ENCODE results near the gene FBXL17. TPM values are rescaled to one million over a fixed set of nuclear protein-coding genes. Genes with fewer than 3 reads are reported as not detected.

FBXL17 gene
- total RNA-seq, 1 donor from 2014 or later = 7.0 TPM

GRCh38 chr5:107900721-107901120, 481.2 kb downstream of the FBXL17 start:
- no peaks in the 10 kb centered on the region for H3K4me1 Mint-ChIP-seq (ENCODE audit: low read depth)
- intact Hi-C loops (cut with micrococcal nuclease) = no loop called here
- DNase-seq (ENCODE audit: low spot score) = no peak
- H3K9me3 Mint-ChIP-seq = peaks cover 13% of the 10 kb centered on the region
- no peak overlapping the region for H3K27ac Mint-ChIP-seq
- no peak overlapping the region for H3K4me3 Mint-ChIP-seq (ENCODE audit: low read depth)
- H3K36me3 Mint-ChIP-seq (ENCODE audit: low read depth) = peaks cover 10% of the 10 kb centered on the region
- no peaks in the 10 kb centered on the region for H3K27me3 Mint-ChIP-seq (ENCODE audit: low read depth)

GRCh38 chr5:107894361-107894760, 487.5 kb downstream of the FBXL17 start:
- peaks cover 4% of the 10 kb centered on the region for H3K4me1 Mint-ChIP-seq (ENCODE audit: low read depth)
- DNase-seq (ENCODE audit: low spot score) = no peak
- H3K36me3 Mint-ChIP-seq (ENCODE audit: low read depth) = peaks cover 12% of the 10 kb centered on the region
- H3K4me3 Mint-ChIP-seq (ENCODE audit: low read depth) = no peak overlapping the region
- no peaks in the 10 kb centered on the region for H3K27me3 Mint-ChIP-seq (ENCODE audit: low read depth)
- no peak overlapping the region for H3K27ac Mint-ChIP-seq
- intact Hi-C loops (cut with micrococcal nuclease) = no loop called here
- peaks cover 12% of the 10 kb centered on the region for H3K9me3 Mint-ChIP-seq

DNA sequence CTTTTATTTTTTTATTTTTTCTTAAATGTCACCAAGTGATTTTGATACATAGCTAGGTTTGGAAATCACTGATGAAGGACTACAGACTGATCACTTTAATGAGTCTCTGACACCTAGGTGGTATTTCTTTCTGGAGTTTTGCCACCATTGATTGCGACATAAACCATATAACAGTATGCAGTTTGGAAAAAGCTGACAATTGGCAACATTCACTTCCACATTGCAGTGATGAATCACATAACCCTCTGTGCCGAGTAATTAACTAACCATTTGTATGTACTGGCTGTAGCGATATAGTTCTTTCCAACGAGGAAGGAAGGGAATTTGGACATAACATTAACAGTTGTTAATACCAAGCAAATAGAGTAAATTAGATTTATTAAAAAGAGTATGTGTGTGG, 488.3 kb downstream of the FBXL17 start:
- H3K36me3 Mint-ChIP-seq (ENCODE audit: low read depth) = peaks cover 8% of the 10 kb centered on the region
- peaks cover 4% of the 10 kb centered on the region for H3K4me1 Mint-ChIP-seq (ENCODE audit: low read depth)
- H3K9me3 Mint-ChIP-seq = peaks cover 6% of the 10 kb centered on the region
- intact Hi-C loops (cut with micrococcal nuclease) = no loop called here
- H3K27ac Mint-ChIP-seq = no peak overlapping the region
- H3K4me3 Mint-ChIP-seq (ENCODE audit: low read depth) = no peak overlapping the region
- H3K27me3 Mint-ChIP-seq (ENCODE audit: low read depth) = no peaks in the 10 kb centered on the region
- DNase-seq (ENCODE audit: low spot score) = no peak

GRCh38 chr5:107889387-107889786, 492.5 kb downstream of the FBXL17 start:
- peaks cover 40% of the 10 kb centered on the region for H3K4me1 Mint-ChIP-seq (ENCODE audit: low read depth)
- peaks cover 4% of the 10 kb centered on the region for H3K9me3 Mint-ChIP-seq
- H3K27ac Mint-ChIP-seq = no peak overlapping the region
- no peak overlapping the region for H3K4me3 Mint-ChIP-seq (ENCODE audit: low read depth)
- H3K36me3 Mint-ChIP-seq (ENCODE audit: low read depth) = peaks cover 3% of the 10 kb centered on the region
- no peaks in the 10 kb centered on the region for H3K27me3 Mint-ChIP-seq (ENCODE audit: low read depth)
- DNase-seq (ENCODE audit: low spot score) = no peak
- intact Hi-C loops (cut with micrococcal nuclease) = no loop called here

DNA sequence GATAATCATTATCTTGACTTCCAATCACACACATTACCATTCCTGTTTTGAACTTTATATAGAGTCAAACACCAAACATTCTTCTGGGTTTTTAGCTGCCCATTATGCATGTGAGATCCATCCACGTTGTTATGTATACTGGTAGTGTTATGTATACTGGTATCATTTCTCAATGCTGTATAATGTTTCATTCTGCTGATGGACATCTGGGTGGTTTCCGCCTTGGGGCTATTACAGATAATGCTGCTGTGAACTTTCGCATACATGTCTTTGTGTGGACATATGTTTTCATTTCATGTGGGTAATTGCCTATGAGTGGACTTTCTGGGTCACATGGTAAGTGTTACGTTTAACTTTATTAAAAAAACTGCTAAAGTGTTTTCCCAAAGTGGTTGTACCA, 493.4 kb downstream of the FBXL17 start:
- intact Hi-C loops (cut with micrococcal nuclease) = no loop called here
- Mint-ChIP-seq H3K36me3 (ENCODE audit: low read depth) (peaks cover 3% of the 10 kb centered on the region), H3K4me3 (ENCODE audit: low read depth) (no peak overlapping the region), H3K4me1 (ENCODE audit: low read depth) (peaks cover 40% of the 10 kb centered on the region), H3K9me3 (peaks cover 4% of the 10 kb centered on the region), H3K27me3 (ENCODE audit: low read depth) (no peaks in the 10 kb centered on the region), H3K27ac (no peak overlapping the region)
- DNase-seq (ENCODE audit: low spot score) = no peak

GRCh38 chr5:107887166-107887943, 494.5 kb downstream of the FBXL17 start:
- peak overlapping the region; percentile 55 for H3K4me3 Mint-ChIP-seq (ENCODE audit: low read depth)
- peak overlapping the region; percentile 69 for H3K27ac Mint-ChIP-seq
- no peaks in the 10 kb centered on the region for H3K27me3 Mint-ChIP-seq (ENCODE audit: low read depth)
- no peak for DNase-seq (ENCODE audit: low spot score)
- intact Hi-C loops (cut with micrococcal nuclease) = loop anchor here (2.0 kb wide), 1 partner anchor 25 kb away; no protein-coding TSS in a partner anchor
- H3K36me3 Mint-ChIP-seq (ENCODE audit: low read depth) = peaks cover 3% of the 10 kb centered on the region
- peaks cover 4% of the 10 kb centered on the region for H3K9me3 Mint-ChIP-seq
- peaks cover 38% of the 10 kb centered on the region for H3K4me1 Mint-ChIP-seq (ENCODE audit: low read depth)

GRCh38 chr5:107885601-107886000, 496.3 kb downstream of the FBXL17 start:
- Mint-ChIP-seq H3K27ac (no peak overlapping the region), H3K4me3 (ENCODE audit: low read depth) (no peak overlapping the region), H3K4me1 (ENCODE audit: low read depth) (peaks cover 38% of the 10 kb centered on the region), H3K27me3 (ENCODE audit: low read depth) (no peaks in the 10 kb centered on the region), H3K9me3 (peaks cover 2% of the 10 kb centered on the region), H3K36me3 (ENCODE audit: low read depth) (peaks cover 2% of the 10 kb centered on the region)
- intact Hi-C loops (cut with micrococcal nuclease) = no loop called here
- DNase-seq (ENCODE audit: low spot score) = no peak

GRCh38 chr5:107884871-107885270, 497.0 kb downstream of the FBXL17 start:
- H3K36me3 Mint-ChIP-seq (ENCODE audit: low read depth) = no peaks in the 10 kb centered on the region
- no peak for DNase-seq (ENCODE audit: low spot score)
- no peaks in the 10 kb centered on the region for H3K27me3 Mint-ChIP-seq (ENCODE audit: low read depth)
- no peak overlapping the region for H3K4me3 Mint-ChIP-seq (ENCODE audit: low read depth)
- H3K9me3 Mint-ChIP-seq = no peaks in the 10 kb centered on the region
- no peak overlapping the region for H3K27ac Mint-ChIP-seq
- H3K4me1 Mint-ChIP-seq (ENCODE audit: low read depth) = peaks cover 38% of the 10 kb centered on the region
- intact Hi-C loops (cut with micrococcal nuclease) = no loop called here

DNA sequence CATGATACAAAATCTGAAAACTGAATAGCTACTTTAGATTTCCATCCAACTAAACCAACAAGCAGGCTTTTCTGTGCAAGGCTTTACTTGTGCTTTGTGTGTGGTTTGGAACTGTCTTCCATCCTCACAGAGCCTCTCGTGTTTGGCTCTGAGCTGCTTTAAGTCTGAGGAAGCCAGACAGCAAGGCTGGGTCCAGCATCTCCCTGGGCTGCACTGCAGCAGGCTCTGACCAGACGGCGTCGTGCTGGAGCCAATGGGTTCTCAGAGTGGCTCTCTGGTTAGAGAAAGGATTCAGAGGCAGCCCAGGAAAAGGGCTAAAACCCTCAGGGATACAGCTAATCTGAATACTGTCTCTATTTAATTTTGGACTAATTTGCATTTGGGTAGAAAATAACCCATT, 503.2 kb downstream of the FBXL17 start:
- DNase-seq (ENCODE audit: low spot score) = no peak
- intact Hi-C loops (cut with micrococcal nuclease) = no loop called here
- Mint-ChIP-seq H3K4me3 (ENCODE audit: low read depth) (no peak overlapping the region), H3K9me3 (no peaks in the 10 kb centered on the region), H3K36me3 (ENCODE audit: low read depth) (peaks cover 5% of the 10 kb centered on the region), H3K27me3 (ENCODE audit: low read depth) (no peaks in the 10 kb centered on the region), H3K27ac (no peak overlapping the region), H3K4me1 (ENCODE audit: low read depth) (peaks cover 1% of the 10 kb centered on the region)

DNA sequence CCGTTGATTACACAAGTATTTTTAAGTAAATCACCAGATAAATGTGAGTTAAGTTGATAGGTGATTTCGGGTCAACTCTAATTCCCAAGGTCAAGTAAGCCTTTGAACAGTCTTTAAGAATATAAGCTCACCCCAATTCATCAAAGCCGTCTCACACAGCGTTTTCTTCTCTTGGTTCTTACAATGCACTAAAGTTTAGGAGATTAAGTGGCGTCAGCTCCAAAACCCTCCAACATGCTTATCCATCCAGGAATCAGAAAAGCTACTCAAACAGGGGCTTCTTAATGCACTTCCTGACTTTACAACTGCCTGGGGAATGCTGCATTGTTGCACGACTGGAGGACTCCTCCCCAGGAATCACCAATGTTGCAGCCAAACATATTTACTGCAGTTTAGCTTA, 505.0 kb downstream of the FBXL17 start:
- Mint-ChIP-seq H3K27ac (no peak overlapping the region), H3K9me3 (no peaks in the 10 kb centered on the region), H3K4me1 (ENCODE audit: low read depth) (peaks cover 1% of the 10 kb centered on the region), H3K27me3 (ENCODE audit: low read depth) (no peaks in the 10 kb centered on the region), H3K4me3 (ENCODE audit: low read depth) (no peak overlapping the region), H3K36me3 (ENCODE audit: low read depth) (peaks cover 5% of the 10 kb centered on the region)
- intact Hi-C loops (cut with micrococcal nuclease) = no loop called here
- DNase-seq (ENCODE audit: low spot score) = no peak

- Mint-ChIP-seq H3K4me1 (ENCODE audit: low read depth) (peaks cover 3% of the 10 kb centered on the region), H3K9me3 (no peaks in the 10 kb centered on the region), H3K27me3 (ENCODE audit: low read depth) (no peaks in the 10 kb centered on the region), H3K4me3 (ENCODE audit: low read depth) (no peak overlapping the region), H3K27ac (no peak overlapping the region), H3K36me3 (ENCODE audit: low read depth) (peaks cover 5% of the 10 kb centered on the region)
- intact Hi-C loops (cut with micrococcal nuclease) = no loop called here
- DNase-seq (ENCODE audit: low spot score) = no peak
Measured at GRCh38 chr5:107876261-107876660, 505.6 kb downstream of the FBXL17 start.

- no peaks in the 10 kb centered on the region for H3K27me3 Mint-ChIP-seq (ENCODE audit: low read depth)
- no peak for DNase-seq (ENCODE audit: low spot score)
- H3K4me3 Mint-ChIP-seq (ENCODE audit: low read depth) = no peak overlapping the region
- H3K4me1 Mint-ChIP-seq (ENCODE audit: low read depth) = peaks cover 5% of the 10 kb centered on the region
- H3K27ac Mint-ChIP-seq = no peak overlapping the region
- intact Hi-C loops (cut with micrococcal nuclease) = no loop called here
- peaks cover 5% of the 10 kb centered on the region for H3K36me3 Mint-ChIP-seq (ENCODE audit: low read depth)
- no peaks in the 10 kb centered on the region for H3K9me3 Mint-ChIP-seq
Measured at GRCh38 chr5:107875833-107876232, 506.1 kb downstream of the FBXL17 start.

GRCh38 chr5:107874795-107875194, 507.1 kb downstream of the FBXL17 start:
- no peaks in the 10 kb centered on the region for H3K9me3 Mint-ChIP-seq
- no peak overlapping the region for H3K27ac Mint-ChIP-seq
- intact Hi-C loops (cut with micrococcal nuclease) = no loop called here
- no peak overlapping the region for H3K4me3 Mint-ChIP-seq (ENCODE audit: low read depth)
- peaks cover 6% of the 10 kb centered on the region for H3K36me3 Mint-ChIP-seq (ENCODE audit: low read depth)
- peaks cover 6% of the 10 kb centered on the region for H3K4me1 Mint-ChIP-seq (ENCODE audit: low read depth)
- no peaks in the 10 kb centered on the region for H3K27me3 Mint-ChIP-seq (ENCODE audit: low read depth)
- DNase-seq (ENCODE audit: low spot score) = no peak
